Measurements from ENCODE around the gene P2RY6. TPM values are rescaled to one million over a fixed set of nuclear protein-coding genes. Genes with fewer than 3 reads are reported as not detected.
A peak's percentile ranks its signal among the peaks of the same experiment; 100 is the strongest.
"Not testable (repeated sequence)": the region's sequence is repeated elsewhere in the genome, so short reads cannot be mapped to it uniquely, and the experiment has no call there.

Gene P2RY6
- total RNA-seq, 2 experiments from 2014 or later = 0.44 TPM; not detected in 1

GRCh38 chr11:73271478-73271865, 666 bp upstream of the P2RY6 start:
- not testable (repeated sequence) for H3K27ac Mint-ChIP-seq

GRCh38 chr11:73272680-73273038, 521 bp downstream of the P2RY6 start:
- Mint-ChIP-seq H3K27ac (no peak overlapping the region), H3K9me3 (no peaks in the 10 kb centered on the region), H3K4me1 (no peaks in the 10 kb centered on the region), H3K27me3 (peaks cover 13% of the 10 kb centered on the region), H3K4me3 (no peak overlapping the region), H3K36me3 (no peaks in the 10 kb centered on the region)
- DNase-seq (no peak), ATAC-seq (ENCODE audit: low read depth) (no peak)
- POLR2A ChIA-PET = no interaction called here

More at GRCh38 chr11:73271478-73271865, 666 bp upstream of the P2RY6 start:
- H3K9me3 Mint-ChIP-seq; H3K36me3 Mint-ChIP-seq; ATAC-seq (ENCODE audit: low read depth); POLR2A ChIA-PET; H3K4me1 Mint-ChIP-seq; DNase-seq; H3K4me3 Mint-ChIP-seq: not testable (repeated sequence)
- peaks cover 15% of the 10 kb centered on the region for H3K27me3 Mint-ChIP-seq

GRCh38 chr11:73273222-73273895, 1.2 kb downstream of the P2RY6 start:
- POLR2A ChIA-PET = no interaction called here
- H3K4me1 Mint-ChIP-seq = no peaks in the 10 kb centered on the region
- no peak overlapping the region for H3K4me3 Mint-ChIP-seq
- no peaks in the 10 kb centered on the region for H3K36me3 Mint-ChIP-seq
- H3K27me3 Mint-ChIP-seq = peaks cover 13% of the 10 kb centered on the region
- ATAC-seq (ENCODE audit: low read depth) = no peak
- peak; percentile 6 for DNase-seq
- H3K27ac Mint-ChIP-seq = no peak overlapping the region
- H3K9me3 Mint-ChIP-seq = no peaks in the 10 kb centered on the region

DNA sequence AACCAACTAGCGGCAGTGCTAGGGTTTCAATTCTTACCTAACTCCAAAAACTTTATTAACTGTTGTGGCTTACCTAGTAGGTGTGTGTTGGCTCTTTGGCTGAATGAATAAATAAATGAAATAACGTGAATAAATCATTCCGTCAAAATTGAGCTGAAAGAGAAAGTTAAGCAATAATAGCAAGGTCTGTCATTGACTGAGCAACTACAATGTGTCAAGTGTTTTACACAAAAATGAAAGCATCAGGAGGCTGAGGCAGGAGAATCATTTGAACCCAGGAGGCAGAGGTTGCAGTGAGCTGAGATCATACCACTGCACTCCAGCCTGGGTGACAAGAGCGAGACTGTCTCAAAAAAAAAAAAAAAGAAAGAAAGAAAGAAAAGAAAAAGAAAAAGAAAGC, 2.1 kb downstream of the P2RY6 start:
- H3K36me3 Mint-ChIP-seq; POLR2A ChIA-PET; ATAC-seq (ENCODE audit: low read depth); H3K4me3 Mint-ChIP-seq; H3K9me3 Mint-ChIP-seq; H3K4me1 Mint-ChIP-seq; H3K27ac Mint-ChIP-seq; DNase-seq: not testable (repeated sequence)
- H3K27me3 Mint-ChIP-seq = peaks cover 13% of the 10 kb centered on the region

- peak; percentile 9 for DNase-seq
- no peak overlapping the region for H3K4me3 Mint-ChIP-seq
- H3K27ac Mint-ChIP-seq = no peak overlapping the region
Observed at GRCh38 chr11:73274722-73275380, 2.7 kb downstream of the P2RY6 start.

DNA sequence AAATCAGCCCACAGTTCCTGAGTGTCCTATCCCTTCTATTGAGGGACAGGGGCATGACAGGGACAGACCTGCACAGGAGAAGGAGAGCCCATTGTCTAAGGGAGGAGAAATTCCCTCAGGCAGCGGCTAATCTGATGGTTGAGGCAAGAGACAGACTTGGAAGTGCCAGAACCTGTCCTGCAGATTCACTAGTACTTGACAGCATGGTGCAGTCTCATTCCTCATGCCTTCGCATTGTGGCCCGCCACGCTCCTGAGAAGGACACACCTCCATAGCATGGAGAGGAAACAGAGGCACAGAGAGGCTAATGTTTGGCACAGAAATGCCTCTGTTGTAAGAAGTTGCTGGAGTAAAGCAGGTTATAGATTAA, 3.2 kb downstream of the P2RY6 start:
- no peak for ATAC-seq (ENCODE audit: low read depth)

More at GRCh38 chr11:73274722-73275380, 2.7 kb downstream of the P2RY6 start:
- Mint-ChIP-seq H3K27me3 (peaks cover 13% of the 10 kb centered on the region), H3K9me3 (no peaks in the 10 kb centered on the region), H3K4me1 (no peaks in the 10 kb centered on the region), H3K36me3 (no peaks in the 10 kb centered on the region)
- POLR2A ChIA-PET = no interaction called here
- ATAC-seq (ENCODE audit: low read depth) = no peak

DNA sequence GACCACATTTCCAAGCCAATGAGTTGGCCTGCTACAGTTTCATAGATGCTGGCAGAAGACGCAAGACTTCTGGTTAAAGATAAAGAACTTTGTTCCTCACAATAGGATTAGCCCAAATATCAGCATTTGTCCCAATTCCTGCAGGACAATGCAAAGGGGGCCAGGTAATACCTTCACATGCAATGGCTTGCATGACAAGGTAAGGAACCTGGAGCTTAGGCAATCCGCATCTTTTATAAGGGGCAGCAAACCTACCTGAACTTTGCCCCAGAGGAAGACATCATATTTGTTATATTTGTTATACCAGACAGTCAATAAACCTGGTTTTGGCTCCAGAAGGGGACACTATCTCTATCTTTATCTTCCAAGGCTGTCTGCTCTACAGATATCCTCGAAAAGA, 5.3 kb downstream of the P2RY6 start:
- Mint-ChIP-seq H3K4me1 (peaks cover 13% of the 10 kb centered on the region), H3K4me3 (no peak overlapping the region), H3K9me3 (no peaks in the 10 kb centered on the region), H3K36me3 (no peaks in the 10 kb centered on the region), H3K27me3 (peaks cover 11% of the 10 kb centered on the region), H3K27ac (no peak overlapping the region)
- DNase-seq = no peak
- POLR2A ChIA-PET = no interaction called here
- ATAC-seq (ENCODE audit: low read depth) = no peak

More for the DNA sequence above, 3.2 kb downstream of the P2RY6 start:
- peaks cover 13% of the 10 kb centered on the region for H3K27me3 Mint-ChIP-seq
- no peaks in the 10 kb centered on the region for H3K4me1 Mint-ChIP-seq
- DNase-seq = peak; percentile 2
- H3K4me3 Mint-ChIP-seq = no peak overlapping the region
- POLR2A ChIA-PET = no interaction called here
- no peaks in the 10 kb centered on the region for H3K36me3 Mint-ChIP-seq
- no peak overlapping the region for H3K27ac Mint-ChIP-seq
- no peaks in the 10 kb centered on the region for H3K9me3 Mint-ChIP-seq

DNA sequence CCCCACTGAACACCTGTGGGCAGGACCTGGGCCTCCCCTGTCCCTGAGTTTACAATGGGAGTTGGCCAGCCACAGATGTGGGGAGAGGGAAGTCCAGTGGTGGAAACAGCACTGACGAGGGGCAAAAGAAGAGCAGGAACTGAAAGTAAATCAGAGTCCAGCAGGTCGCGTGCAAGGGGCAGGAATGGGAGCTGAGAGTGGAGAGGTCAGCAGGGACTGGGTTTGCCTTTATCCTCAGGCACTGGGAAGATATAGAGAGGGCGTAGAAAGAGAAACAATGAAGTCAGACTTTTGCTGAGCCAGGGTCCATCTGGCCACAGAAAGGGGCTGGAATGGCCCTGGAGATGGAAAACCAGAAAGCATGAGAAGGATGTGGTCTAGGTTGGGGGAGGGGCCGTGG, 8.5 kb downstream of the P2RY6 start:
- Mint-ChIP-seq H3K27me3 (peaks cover 5% of the 10 kb centered on the region), H3K27ac (no peak overlapping the region), H3K9me3 (no peaks in the 10 kb centered on the region), H3K4me3 (peak overlapping the region; percentile 28), H3K36me3 (no peaks in the 10 kb centered on the region), H3K4me1 (peaks cover 14% of the 10 kb centered on the region)
- POLR2A ChIA-PET = no interaction called here
- DNase-seq (no peak), ATAC-seq (ENCODE audit: low read depth) (no peak)

- ATAC-seq (ENCODE audit: low read depth) = no peak
- H3K36me3 Mint-ChIP-seq = no peaks in the 10 kb centered on the region
- no peak overlapping the region for H3K4me3 Mint-ChIP-seq
Observed at GRCh38 chr11:73281201-73281741, 9.1 kb downstream of the P2RY6 start.

DNA sequence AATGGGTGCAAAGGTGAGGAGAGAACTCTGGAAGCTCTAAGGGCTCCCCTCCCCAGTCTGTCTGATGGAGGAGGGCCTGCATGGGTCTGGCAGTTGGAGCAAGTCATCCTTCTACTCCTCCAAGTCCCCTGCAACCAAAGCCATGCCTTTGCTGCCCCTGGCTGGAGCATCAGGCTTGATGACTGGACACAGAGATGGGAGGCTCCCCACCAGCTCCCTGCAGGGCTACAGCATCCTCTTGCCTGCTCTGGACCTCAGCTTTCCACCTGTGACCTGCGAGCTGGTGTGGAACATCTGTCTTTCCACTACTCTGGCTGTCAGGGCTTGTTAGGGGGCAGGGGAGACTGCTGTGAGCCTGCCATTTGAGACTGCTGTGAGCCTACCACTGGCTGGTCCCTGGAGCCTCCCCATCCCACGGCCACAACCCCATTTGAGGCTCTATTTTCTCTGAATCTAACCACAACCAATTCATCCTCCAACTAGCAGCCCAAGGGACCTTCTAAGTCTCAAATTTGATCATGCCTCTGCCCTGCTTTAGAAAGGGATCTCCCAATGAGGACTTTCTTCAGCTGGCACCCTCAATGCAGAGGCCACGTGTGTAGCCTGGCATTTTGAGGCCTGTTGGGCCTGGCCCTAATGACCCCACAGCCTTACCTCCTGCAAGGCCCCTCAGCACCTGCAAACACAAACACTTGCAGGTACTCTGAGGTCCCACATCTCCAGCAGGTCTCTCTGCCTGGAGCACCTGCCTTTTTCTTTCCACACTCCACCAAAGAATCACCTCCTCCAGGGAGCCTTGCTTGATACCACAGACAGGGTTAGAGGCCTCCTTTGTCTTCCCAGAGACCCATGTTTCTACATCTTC, 9.9 kb downstream of the P2RY6 start:
- Mint-ChIP-seq H3K4me3 (peak overlapping the region; percentile 44), H3K9me3 (no peaks in the 10 kb centered on the region), H3K4me1 (peaks cover 19% of the 10 kb centered on the region), H3K27me3 (no peaks in the 10 kb centered on the region), H3K36me3 (no peaks in the 10 kb centered on the region), H3K27ac (peak overlapping the region; percentile 70)
- ATAC-seq (ENCODE audit: low read depth) (peak; percentile 64), DNase-seq (no peak)
- POLR2A ChIA-PET = interaction anchor here (0.8 kb wide), 1 partner anchor 13 kb away, joined by 3 read pairs; no protein-coding TSS in a partner anchor

More at GRCh38 chr11:73281201-73281741, 9.1 kb downstream of the P2RY6 start:
- POLR2A ChIA-PET = interaction anchor here (0.8 kb wide), 1 partner anchor 13 kb away, joined by 3 read pairs; no protein-coding TSS in a partner anchor
- no peaks in the 10 kb centered on the region for H3K9me3 Mint-ChIP-seq
- peaks cover 5% of the 10 kb centered on the region for H3K27me3 Mint-ChIP-seq
- peaks cover 14% of the 10 kb centered on the region for H3K4me1 Mint-ChIP-seq
- H3K27ac Mint-ChIP-seq = no peak overlapping the region
- DNase-seq = no peak

- H3K4me3 Mint-ChIP-seq = no peak overlapping the region
- H3K4me1 Mint-ChIP-seq = peaks cover 30% of the 10 kb centered on the region
- ATAC-seq (ENCODE audit: low read depth) (no peak), DNase-seq (no peak)
- no peak overlapping the region for H3K27ac Mint-ChIP-seq
- H3K27me3 Mint-ChIP-seq = no peaks in the 10 kb centered on the region
- no peaks in the 10 kb centered on the region for H3K36me3 Mint-ChIP-seq
- POLR2A ChIA-PET = no interaction called here
- H3K9me3 Mint-ChIP-seq = no peaks in the 10 kb centered on the region
Observed at GRCh38 chr11:73283276-73284000, 11.3 kb downstream of the P2RY6 start.

DNA sequence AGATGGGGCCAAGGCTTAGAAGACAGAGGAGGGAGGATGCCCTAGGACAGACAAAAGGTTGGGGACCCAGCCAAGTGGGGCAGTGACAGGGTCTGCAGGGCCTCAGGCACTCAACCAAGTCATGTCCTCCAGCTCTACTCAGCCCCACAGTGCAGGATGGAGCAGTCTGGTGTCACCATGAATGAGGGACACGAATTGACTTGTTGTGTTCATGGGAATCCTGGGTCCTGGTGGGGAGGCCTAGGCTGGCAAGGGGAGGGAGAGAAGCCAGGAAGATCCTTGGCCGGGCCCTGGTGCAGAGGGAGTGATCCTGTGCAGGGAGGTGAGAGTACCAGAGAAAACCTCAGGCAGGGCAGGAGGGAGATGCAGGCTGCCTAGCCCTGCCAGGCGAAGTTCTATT, 12.0 kb downstream of the P2RY6 start:
- Mint-ChIP-seq H3K27me3 (no peaks in the 10 kb centered on the region), H3K36me3 (no peaks in the 10 kb centered on the region), H3K4me3 (no peak overlapping the region), H3K9me3 (no peaks in the 10 kb centered on the region), H3K4me1 (peaks cover 35% of the 10 kb centered on the region), H3K27ac (no peak overlapping the region)
- POLR2A ChIA-PET = no interaction called here
- no peak for DNase-seq
- ATAC-seq (ENCODE audit: low read depth) = no peak

- no peak overlapping the region for H3K27ac Mint-ChIP-seq
- H3K9me3 Mint-ChIP-seq = no peaks in the 10 kb centered on the region
- H3K4me3 Mint-ChIP-seq = no peak overlapping the region
- H3K27me3 Mint-ChIP-seq = no peaks in the 10 kb centered on the region
- H3K36me3 Mint-ChIP-seq = no peaks in the 10 kb centered on the region
- DNase-seq (peak; percentile 21), ATAC-seq (ENCODE audit: low read depth) (no peak)
- peaks cover 33% of the 10 kb centered on the region for H3K4me1 Mint-ChIP-seq
- POLR2A ChIA-PET = no interaction called here
Observed at GRCh38 chr11:73285721-73286120, 13.6 kb downstream of the P2RY6 start.
